WTC11 (cell line): Measurements from ENCODE around the gene IDH3A. TPM values are rescaled to one million over a fixed set of nuclear protein-coding genes. Genes with fewer than 3 reads are reported as not detected.

Source experiments
- AR ChIP-seq: fragments of 250-450 bp; sonication (Bioruptor Pico); IDR thresholded peaks from 2 replicates; pipeline ENCODE4 v1.9.0; 2021; ENCODE audit warnings: mild to moderate bottlenecking
- CDX4 ChIP-seq: fragments of 250-450 bp; sonication (Bioruptor Pico); IDR thresholded peaks from 2 replicates; pipeline ENCODE4 v1.9.0; 2021; ENCODE audit warnings: moderate library complexity, mild to moderate bottlenecking, inconsistent platforms, borderline replicate concordance
- EMX1 ChIP-seq: fragments of 250-450 bp; sonication (Bioruptor Pico); IDR thresholded peaks from 2 replicates; pipeline ENCODE4 v1.8.0; 2021; ENCODE audit warnings: mild to moderate bottlenecking
- ESRRA ChIP-seq: sonication (generic); formaldehyde crosslinking; IDR thresholded peaks from 2 replicates; pipeline ENCODE4 v1.8.1; 2022; ENCODE audit warnings: mild to moderate bottlenecking, missing genetic modification reagents, borderline replicate concordance
- FOXJ3 ChIP-seq: sonication (generic); formaldehyde crosslinking; IDR thresholded peaks from 2 replicates; pipeline ENCODE4 v1.9.0; 2021; ENCODE audit warnings: missing genetic modification reagents, mild to moderate bottlenecking, borderline replicate concordance
- FOXP1 ChIP-seq: sonication (generic); formaldehyde crosslinking; IDR thresholded peaks from 2 replicates; pipeline ENCODE4 v1.8.0; 2022; ENCODE audit warnings: missing genetic modification reagents, mild to moderate bottlenecking, moderate library complexity, borderline replicate concordance
- GRHL2 ChIP-seq: fragments of 250-450 bp; sonication (Bioruptor Pico); IDR thresholded peaks from 2 replicates; pipeline ENCODE4 v1.8.0; 2022; ENCODE audit warnings: mild to moderate bottlenecking, moderate library complexity; ENCODE audit not compliant: insufficient replicate concordance, severe bottlenecking
- IRF2 ChIP-seq: sonication (generic); formaldehyde crosslinking; IDR thresholded peaks from 2 replicates; pipeline ENCODE4 v1.8.0; 2022; ENCODE audit warnings: low read depth, missing genetic modification reagents, borderline replicate concordance
- JAZF1 ChIP-seq: fragments of 250-450 bp; sonication (Bioruptor Pico); IDR thresholded peaks from 2 replicates; pipeline ENCODE4 v1.9.0; 2021; ENCODE audit warnings: moderate library complexity, mild to moderate bottlenecking, inconsistent platforms
- KAT7 ChIP-seq: sonication (generic); formaldehyde crosslinking; IDR thresholded peaks from 2 replicates; pipeline ENCODE4 v1.8.1; 2023; ENCODE audit warnings: missing genetic modification reagents, mild to moderate bottlenecking, borderline replicate concordance
- NFATC4 ChIP-seq: fragments of 250-450 bp; sonication (Bioruptor Pico); IDR thresholded peaks from 2 replicates; pipeline ENCODE4 v1.9.0; 2021; ENCODE audit warnings: mild to moderate bottlenecking
- NFYB ChIP-seq: sonication (generic); formaldehyde crosslinking; conservative IDR thresholded peaks from 2 replicates; pipeline ENCODE4 v1.8.0; 2022; ENCODE audit warnings: low read depth, missing genetic modification reagents
- PRDM15 ChIP-seq: sonication (generic); formaldehyde crosslinking; IDR thresholded peaks from 2 replicates; pipeline ENCODE4 v1.8.0; 2022; ENCODE audit warnings: missing genetic modification reagents
- RELA ChIP-seq: sonication (generic); formaldehyde crosslinking; IDR thresholded peaks from 2 replicates; pipeline ENCODE4 v1.8.1; 2022; ENCODE audit warnings: missing genetic modification reagents, mild to moderate bottlenecking, borderline replicate concordance
- RORB ChIP-seq: fragments of 250-450 bp; sonication (Bioruptor Pico); IDR thresholded peaks from 2 replicates; pipeline ENCODE4 v1.9.0; 2021; ENCODE audit warnings: mild to moderate bottlenecking
- SMAD3 ChIP-seq: sonication (generic); formaldehyde crosslinking; IDR thresholded peaks from 2 replicates; pipeline ENCODE4 v1.8.0; 2022; ENCODE audit warnings: missing genetic modification reagents, mild to moderate bottlenecking, borderline replicate concordance
- TCF7 ChIP-seq: sonication (generic); formaldehyde crosslinking; IDR thresholded peaks from 2 replicates; pipeline ENCODE4 v1.8.0; 2022; ENCODE audit warnings: mild to moderate bottlenecking, low read depth, missing genetic modification reagents, moderate library complexity
- TEAD4 ChIP-seq: sonication (generic); formaldehyde crosslinking; IDR thresholded peaks from 2 replicates; pipeline ENCODE4 v1.8.0; 2022; ENCODE audit warnings: mild to moderate bottlenecking, missing genetic modification reagents
- USF1 ChIP-seq: sonication (generic); formaldehyde crosslinking; IDR thresholded peaks from 2 replicates; pipeline ENCODE4 v1.8.0; 2022; ENCODE audit warnings: mild to moderate bottlenecking, missing genetic modification reagents
- ZNF219 ChIP-seq: sonication (generic); formaldehyde crosslinking; IDR thresholded peaks from 2 replicates; pipeline ENCODE4 v1.8.0; 2023; ENCODE audit warnings: missing genetic modification reagents, mild to moderate bottlenecking, borderline replicate concordance
- ZNF263 ChIP-seq: sonication (generic); formaldehyde crosslinking; IDR thresholded peaks from 2 replicates; pipeline ENCODE4 v1.8.1; 2022; ENCODE audit warnings: low read depth, mild to moderate bottlenecking, moderate library complexity, missing genetic modification reagents
- total RNA-seq: library from RNA; stranded (reverse); gene quantifications from 3 replicates; pipeline ENCODE4 v1.2.3, GENCODE V29; 2021
- TF ChIP-seq, protein P1 (sequence below): sonication (generic); formaldehyde crosslinking; IDR thresholded peaks from 2 replicates; pipeline ENCODE4 v1.8.1; 2022; ENCODE audit warnings: low read depth, missing genetic modification reagents, borderline replicate concordance
- TF ChIP-seq, protein P2 (sequence below): fragments of 200-600 bp; IDR thresholded peaks from 2 replicates; pipeline ENCODE4 v1.8.0; 2022; ENCODE audit warnings: antibody characterized with exemption
- TF ChIP-seq, protein P3 (sequence below): fragments of 250-450 bp; sonication (Bioruptor Pico); IDR thresholded peaks from 2 replicates; pipeline ENCODE4 v2.1.2; 2022; ENCODE audit warnings: mild to moderate bottlenecking, moderate library complexity
- TF ChIP-seq, protein P4 (sequence below): sonication (generic); formaldehyde crosslinking; IDR thresholded peaks from 2 replicates; pipeline ENCODE4 v1.8.0; 2023; ENCODE audit warnings: missing genetic modification reagents

The IDH3A gene
- total RNA-seq, 1 experiment from 2014 or later = 56.6 TPM

GRCh38 chr15:78149068-78149804 is at the start of gene IDH3A (continued):
- TF ChIP-seq NFYB (CRISPR knock-in tag) (no peak; the same call in 1 of the 2 replicates), RELA (peak; percentile 85; the same call in 1 of the 2 replicates), FOXJ3 (CRISPR knock-in tag) (no peak), TCF7 (no peak), JAZF1 (CRISPR knock-in tag) (no peak), ESRRA (CRISPR knock-in tag) (peak; percentile 94), GRHL2 (CRISPR knock-in tag) (no peak), IRF2 (CRISPR knock-in tag) (no peak), ZNF219 (CRISPR knock-in tag) (no peak), EMX1 (CRISPR knock-in tag) (no peak), RORB (no peak), ZNF263 (CRISPR knock-in tag) (no peak), SMAD3 (CRISPR knock-in tag) (no peak), KAT7 (CRISPR knock-in tag) (peak; percentile 85; the same call in 1 of the 2 replicates), TEAD4 (CRISPR knock-in tag) (no peak), PRDM15 (0 out of 2 replicates have a peak, but pooled peaks have one; percentile 20), AR (no peak), CDX4 (CRISPR knock-in tag) (no peak), NFATC4 (CRISPR knock-in tag) (no peak; the same call in 1 of the 2 replicates), USF1 (CRISPR knock-in tag) (no peak), FOXP1 (0 out of 2 replicates have a peak, but pooled peaks have one; percentile 45)
- TF ChIP-seq, protein P1, sequence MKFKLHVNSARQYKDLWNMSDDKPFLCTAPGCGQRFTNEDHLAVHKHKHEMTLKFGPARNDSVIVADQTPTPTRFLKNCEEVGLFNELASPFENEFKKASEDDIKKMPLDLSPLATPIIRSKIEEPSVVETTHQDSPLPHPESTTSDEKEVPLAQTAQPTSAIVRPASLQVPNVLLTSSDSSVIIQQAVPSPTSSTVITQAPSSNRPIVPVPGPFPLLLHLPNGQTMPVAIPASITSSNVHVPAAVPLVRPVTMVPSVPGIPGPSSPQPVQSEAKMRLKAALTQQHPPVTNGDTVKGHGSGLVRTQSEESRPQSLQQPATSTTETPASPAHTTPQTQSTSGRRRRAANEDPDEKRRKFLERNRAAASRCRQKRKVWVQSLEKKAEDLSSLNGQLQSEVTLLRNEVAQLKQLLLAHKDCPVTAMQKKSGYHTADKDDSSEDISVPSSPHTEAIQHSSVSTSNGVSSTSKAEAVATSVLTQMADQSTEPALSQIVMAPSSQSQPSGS = no peak
- TF ChIP-seq, protein P2, sequence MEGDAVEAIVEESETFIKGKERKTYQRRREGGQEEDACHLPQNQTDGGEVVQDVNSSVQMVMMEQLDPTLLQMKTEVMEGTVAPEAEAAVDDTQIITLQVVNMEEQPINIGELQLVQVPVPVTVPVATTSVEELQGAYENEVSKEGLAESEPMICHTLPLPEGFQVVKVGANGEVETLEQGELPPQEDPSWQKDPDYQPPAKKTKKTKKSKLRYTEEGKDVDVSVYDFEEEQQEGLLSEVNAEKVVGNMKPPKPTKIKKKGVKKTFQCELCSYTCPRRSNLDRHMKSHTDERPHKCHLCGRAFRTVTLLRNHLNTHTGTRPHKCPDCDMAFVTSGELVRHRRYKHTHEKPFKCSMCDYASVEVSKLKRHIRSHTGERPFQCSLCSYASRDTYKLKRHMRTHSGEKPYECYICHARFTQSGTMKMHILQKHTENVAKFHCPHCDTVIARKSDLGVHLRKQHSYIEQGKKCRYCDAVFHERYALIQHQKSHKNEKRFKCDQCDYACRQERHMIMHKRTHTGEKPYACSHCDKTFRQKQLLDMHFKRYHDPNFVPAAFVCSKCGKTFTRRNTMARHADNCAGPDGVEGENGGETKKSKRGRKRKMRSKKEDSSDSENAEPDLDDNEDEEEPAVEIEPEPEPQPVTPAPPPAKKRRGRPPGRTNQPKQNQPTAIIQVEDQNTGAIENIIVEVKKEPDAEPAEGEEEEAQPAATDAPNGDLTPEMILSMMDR = no peak
- TF ChIP-seq, protein P3, sequence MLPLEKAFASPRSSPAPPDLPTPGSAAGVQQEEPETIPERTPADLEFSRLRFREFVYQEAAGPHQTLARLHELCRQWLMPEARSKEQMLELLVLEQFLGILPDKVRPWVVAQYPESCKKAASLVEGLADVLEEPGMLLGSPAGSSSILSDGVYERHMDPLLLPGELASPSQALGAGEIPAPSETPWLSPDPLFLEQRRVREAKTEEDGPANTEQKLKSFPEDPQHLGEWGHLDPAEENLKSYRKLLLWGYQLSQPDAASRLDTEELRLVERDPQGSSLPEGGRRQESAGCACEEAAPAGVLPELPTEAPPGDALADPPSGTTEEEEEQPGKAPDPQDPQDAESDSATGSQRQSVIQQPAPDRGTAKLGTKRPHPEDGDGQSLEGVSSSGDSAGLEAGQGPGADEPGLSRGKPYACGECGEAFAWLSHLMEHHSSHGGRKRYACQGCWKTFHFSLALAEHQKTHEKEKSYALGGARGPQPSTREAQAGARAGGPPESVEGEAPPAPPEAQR (CRISPR knock-in tag) = no peak
- TF ChIP-seq, protein P4, sequence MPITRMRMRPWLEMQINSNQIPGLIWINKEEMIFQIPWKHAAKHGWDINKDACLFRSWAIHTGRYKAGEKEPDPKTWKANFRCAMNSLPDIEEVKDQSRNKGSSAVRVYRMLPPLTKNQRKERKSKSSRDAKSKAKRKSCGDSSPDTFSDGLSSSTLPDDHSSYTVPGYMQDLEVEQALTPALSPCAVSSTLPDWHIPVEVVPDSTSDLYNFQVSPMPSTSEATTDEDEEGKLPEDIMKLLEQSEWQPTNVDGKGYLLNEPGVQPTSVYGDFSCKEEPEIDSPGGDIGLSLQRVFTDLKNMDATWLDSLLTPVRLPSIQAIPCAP = no peak
